ENCODE results near the gene TAL1. TPM values are rescaled to one million over a fixed set of nuclear protein-coding genes. Genes with fewer than 3 reads are reported as not detected.

The TAL1 gene
- total and polyA plus RNA-seq, 2 of the 13 experiments (the other 11 are each of a cell fraction or from before 2014, with no cell fraction given) = 0.05 TPM; not detected in 1

DNA sequence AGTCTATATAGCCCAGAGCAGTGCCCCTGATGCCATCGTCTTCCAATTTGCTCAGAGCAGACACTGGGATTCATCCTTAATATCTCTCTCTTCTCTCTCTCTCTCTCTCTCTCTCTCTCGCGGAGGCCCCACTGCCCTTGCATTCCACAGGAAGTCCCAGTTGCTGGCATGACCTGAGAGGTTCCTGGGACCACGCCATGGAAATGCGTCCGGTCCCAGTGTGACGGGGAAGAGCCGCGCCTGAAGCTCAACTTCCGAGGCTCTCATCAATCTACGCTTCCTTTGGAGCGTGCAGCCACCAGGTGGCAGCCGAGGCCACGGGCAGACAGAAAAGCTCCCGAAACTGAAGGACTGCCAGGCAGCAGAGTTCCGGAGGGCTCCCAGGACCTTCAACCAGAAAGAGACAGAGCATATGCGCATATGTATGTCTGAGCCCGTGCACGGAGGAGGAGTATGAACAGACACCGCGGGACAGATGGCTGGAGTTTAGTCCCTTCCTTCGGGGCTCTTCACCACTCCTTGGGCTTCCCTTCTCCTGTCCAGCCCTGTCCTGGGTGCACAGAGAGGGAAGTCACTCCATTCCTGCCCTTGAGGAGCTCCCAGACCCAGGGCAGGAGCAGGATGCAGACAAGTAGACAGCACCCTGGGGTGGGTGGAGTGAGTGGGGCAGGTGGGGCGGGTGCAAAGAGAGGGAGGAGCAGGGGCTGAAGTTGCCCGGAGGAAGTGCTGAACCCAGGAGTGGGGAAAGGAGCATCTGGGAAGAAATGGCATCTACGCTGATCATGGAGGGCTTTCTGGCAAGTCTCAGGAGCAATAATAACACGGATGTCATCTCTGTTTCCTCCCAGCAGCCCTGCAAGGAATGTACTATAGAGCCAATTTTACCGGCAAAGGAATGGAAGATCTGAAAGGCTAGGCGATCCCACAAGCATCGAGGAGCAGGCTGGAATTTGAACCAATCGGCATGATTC is 52.7 kb downstream of the TAL1 start (continued):
- 0 out of 2 replicates have a peak, but pooled peaks have one; percentile 68 for TF ChIP-seq ZNF512B (CRISPR knock-in tag; IDR thresholded peaks at IDR 0.05; ENCODE audit: borderline replicate concordance)
- TF ChIP-seq, protein P1, sequence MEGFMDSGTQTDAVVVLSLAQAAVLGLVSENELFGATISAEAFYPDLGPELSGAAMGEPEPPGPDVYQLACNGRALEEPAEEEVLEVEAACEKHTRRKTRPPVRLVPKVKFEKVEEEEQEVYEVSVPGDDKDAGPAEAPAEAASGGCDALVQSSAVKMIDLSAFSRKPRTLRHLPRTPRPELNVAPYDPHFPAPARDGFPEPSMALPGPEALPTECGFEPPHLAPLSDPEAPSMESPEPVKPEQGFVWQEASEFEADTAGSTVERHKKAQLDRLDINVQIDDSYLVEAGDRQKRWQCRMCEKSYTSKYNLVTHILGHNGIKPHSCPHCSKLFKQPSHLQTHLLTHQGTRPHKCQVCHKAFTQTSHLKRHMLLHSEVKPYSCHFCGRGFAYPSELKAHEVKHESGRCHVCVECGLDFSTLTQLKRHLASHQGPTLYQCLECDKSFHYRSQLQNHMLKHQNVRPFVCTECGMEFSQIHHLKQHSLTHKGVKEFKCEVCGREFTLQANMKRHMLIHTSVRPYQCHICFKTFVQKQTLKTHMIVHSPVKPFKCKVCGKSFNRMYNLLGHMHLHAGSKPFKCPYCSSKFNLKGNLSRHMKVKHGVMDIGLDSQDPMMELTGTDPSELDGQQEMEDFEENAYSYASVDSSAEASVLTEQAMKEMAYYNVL (CRISPR knock-in tag; IDR thresholded peaks at IDR 0.05; ENCODE audit: borderline replicate concordance) = peak; percentile 74; the same call in 1 of the 2 replicates
- TF ChIP-seq CBFB (CRISPR knock-in tag; IDR thresholded peaks at IDR 0.05) = 0 out of 2 replicates have a peak, but pooled peaks have one; percentile 51
- peak; percentile 58; the same call in 1 of the 2 replicates for TF ChIP-seq RXRB (CRISPR knock-in tag; IDR thresholded peaks at IDR 0.05; ENCODE audit: borderline replicate concordance)
- TF ChIP-seq MED1 (CRISPR knock-in tag; IDR thresholded peaks at IDR 0.05) = peak; percentile 57; the same call in 1 of the 2 replicates
- peak; percentile 47; the same call in 1 of the 2 replicates for TF ChIP-seq PRDM10 (CRISPR knock-in tag; IDR thresholded peaks at IDR 0.05; ENCODE audit: low read depth)
- TF ChIP-seq SSRP1 (CRISPR knock-in tag; IDR thresholded peaks at IDR 0.05) = 0 out of 2 replicates have a peak, but pooled peaks have one; percentile 62
- no peak for TF ChIP-seq WIZ (CRISPR knock-in tag; IDR thresholded peaks at IDR 0.05)
- no peak for TF ChIP-seq ZNF782 (CRISPR knock-in tag; IDR thresholded peaks at IDR 0.05; ENCODE audit: borderline replicate concordance)
- TF ChIP-seq PRPF4 (IDR thresholded peaks at IDR 0.05; ENCODE audit: low read depth, low read length, poor library complexity, severe bottlenecking) = no peak
- peak; percentile 27; the same call in 1 of the 2 replicates for TF ChIP-seq KAT7 (CRISPR knock-in tag; IDR thresholded peaks at IDR 0.05; ENCODE audit: borderline replicate concordance)
- no peak; the same call in 1 of the 2 replicates for TF ChIP-seq TOE1 (CRISPR knock-in tag; IDR thresholded peaks at IDR 0.05)
- peak; percentile 40; the same call in 1 of the 2 replicates for TF ChIP-seq FOXK1 (CRISPR knock-in tag; IDR thresholded peaks at IDR 0.05; ENCODE audit: borderline replicate concordance, low read depth)
- peak; percentile 95 for TF ChIP-seq ATF1 (CRISPR knock-in tag; IDR thresholded peaks at IDR 0.05)
- peak; percentile 77 for TF ChIP-seq PCBP2 (optimal IDR thresholded peaks at IDR 0.05; ENCODE audit: low read depth, low read length, poor library complexity, severe bottlenecking)
- TF ChIP-seq ZNF205 (CRISPR knock-in tag; IDR thresholded peaks at IDR 0.05) = peak; percentile 65; the same call in 1 of the 2 replicates
- peak; percentile 48; the same call in 1 of the 2 replicates for TF ChIP-seq SALL2 (CRISPR knock-in tag; IDR thresholded peaks at IDR 0.05)
- TF ChIP-seq NR2F6 (IDR thresholded peaks at IDR 0.05) = no peak
- peak; percentile 75 for TF ChIP-seq NR2F6 (CRISPR knock-in tag; IDR thresholded peaks at IDR 0.05)
